ENCODE data around the gene RASGRP1. TPM values are rescaled to one million over a fixed set of nuclear protein-coding genes. Genes with fewer than 3 reads are reported as not detected.

RASGRP1 gene
- total RNA-seq, 1 donor from 2014 or later, result 0.11 TPM

- DNase-seq (no peak), ATAC-seq (ENCODE audit: poor library complexity) (no peak)
- intact Hi-C loops (cut with DNase I), result no loop called here
Observed at GRCh38 chr15:38518084-38518483, 46.5 kb downstream of the RASGRP1 start.

GRCh38 chr15:38517312-38517975, 47.2 kb downstream of the RASGRP1 start:
- intact Hi-C loops (cut with DNase I), result no loop called here
- no peak for DNase-seq
- no peak for ATAC-seq (ENCODE audit: poor library complexity)

GRCh38 chr15:38516626-38517025, 48.0 kb downstream of the RASGRP1 start:
- ATAC-seq (ENCODE audit: poor library complexity) (no peak), DNase-seq (no peak)
- intact Hi-C loops (cut with DNase I), result no loop called here

- intact Hi-C loops (cut with DNase I), result no loop called here
- no peak for ATAC-seq (ENCODE audit: poor library complexity)
- DNase-seq, result no peak
Observed at GRCh38 chr15:38514601-38515000, 50.0 kb downstream of the RASGRP1 start.

GRCh38 chr15:38512901-38513300, 51.7 kb downstream of the RASGRP1 start:
- intact Hi-C loops (cut with DNase I), result no loop called here
- ATAC-seq (ENCODE audit: poor library complexity) (no peak), DNase-seq (no peak)

- ATAC-seq (ENCODE audit: poor library complexity) (no peak), DNase-seq (no peak)
- intact Hi-C loops (cut with DNase I), result no loop called here
Observed at GRCh38 chr15:38509152-38509551, 55.5 kb downstream of the RASGRP1 start.

- intact Hi-C loops (cut with DNase I), result no loop called here
- ATAC-seq (ENCODE audit: poor library complexity), result no peak
- no peak for DNase-seq
Observed at GRCh38 chr15:38508647-38509046, 56.0 kb downstream of the RASGRP1 start.

- no peak for DNase-seq
- intact Hi-C loops (cut with DNase I), result no loop called here
- no peak for ATAC-seq (ENCODE audit: poor library complexity)
Observed at GRCh38 chr15:38507570-38507969, 57.0 kb downstream of the RASGRP1 start.

- ATAC-seq (ENCODE audit: poor library complexity), result no peak
- no peak for DNase-seq
- intact Hi-C loops (cut with DNase I), result no loop called here
Observed at GRCh38 chr15:38506997-38507396, 57.6 kb downstream of the RASGRP1 start.

GRCh38 chr15:38504680-38505467, 59.7 kb downstream of the RASGRP1 start:
- peak; percentile 68 for ATAC-seq (ENCODE audit: poor library complexity)
- no peak for DNase-seq
- intact Hi-C loops (cut with DNase I), result no loop called here

- no peak for DNase-seq
- intact Hi-C loops (cut with DNase I), result no loop called here
- no peak for ATAC-seq (ENCODE audit: poor library complexity)
Observed at GRCh38 chr15:38503496-38503895, 61.1 kb downstream of the RASGRP1 start.

GRCh38 chr15:38499651-38500050, 65.0 kb downstream of the RASGRP1 start:
- intact Hi-C loops (cut with DNase I), result no loop called here
- no peak for DNase-seq
- no peak for ATAC-seq (ENCODE audit: poor library complexity)

GRCh38 chr15:38496151-38496550, 68.5 kb downstream of the RASGRP1 start:
- ATAC-seq (ENCODE audit: poor library complexity) (no peak), DNase-seq (no peak)
- intact Hi-C loops (cut with DNase I), result no loop called here

- DNase-seq, result no peak
- no peak for ATAC-seq (ENCODE audit: poor library complexity)
- intact Hi-C loops (cut with DNase I), result no loop called here
Observed at GRCh38 chr15:38490242-38490922, 74.2 kb downstream of the RASGRP1 start.

GRCh38 chr15:38487378-38487777, 77.2 kb downstream of the RASGRP1 start:
- DNase-seq (no peak), ATAC-seq (ENCODE audit: poor library complexity) (no peak)
- intact Hi-C loops (cut with DNase I), result no loop called here

- intact Hi-C loops (cut with DNase I), result no loop called here
- DNase-seq (no peak), ATAC-seq (ENCODE audit: poor library complexity) (no peak)
Observed at GRCh38 chr15:38486936-38487335, 77.7 kb downstream of the RASGRP1 start.

GRCh38 chr15:38482572-38482971, 82.0 kb downstream of the RASGRP1 start:
- ATAC-seq (ENCODE audit: poor library complexity) (no peak), DNase-seq (no peak)
- intact Hi-C loops (cut with DNase I), result no loop called here

GRCh38 chr15:38481761-38482160, 82.9 kb downstream of the RASGRP1 start:
- DNase-seq, result no peak
- ATAC-seq (ENCODE audit: poor library complexity), result no peak
- intact Hi-C loops (cut with DNase I), result no loop called here

GRCh38 chr15:38481113-38481512, 83.5 kb downstream of the RASGRP1 start:
- ATAC-seq (ENCODE audit: poor library complexity), result no peak
- intact Hi-C loops (cut with DNase I), result no loop called here
- DNase-seq, result no peak

- no peak for ATAC-seq (ENCODE audit: poor library complexity)
- DNase-seq, result no peak
- intact Hi-C loops (cut with DNase I), result no loop called here
Observed at GRCh38 chr15:38479756-38480155, 84.9 kb downstream of the RASGRP1 start.
